ENCODE measurements around the gene GLYR1.
"Not testable (repeated sequence)": the region's sequence is repeated elsewhere in the genome, so short reads cannot be mapped to it uniquely, and the experiment has no call there.

Gene GLYR1

DNA sequence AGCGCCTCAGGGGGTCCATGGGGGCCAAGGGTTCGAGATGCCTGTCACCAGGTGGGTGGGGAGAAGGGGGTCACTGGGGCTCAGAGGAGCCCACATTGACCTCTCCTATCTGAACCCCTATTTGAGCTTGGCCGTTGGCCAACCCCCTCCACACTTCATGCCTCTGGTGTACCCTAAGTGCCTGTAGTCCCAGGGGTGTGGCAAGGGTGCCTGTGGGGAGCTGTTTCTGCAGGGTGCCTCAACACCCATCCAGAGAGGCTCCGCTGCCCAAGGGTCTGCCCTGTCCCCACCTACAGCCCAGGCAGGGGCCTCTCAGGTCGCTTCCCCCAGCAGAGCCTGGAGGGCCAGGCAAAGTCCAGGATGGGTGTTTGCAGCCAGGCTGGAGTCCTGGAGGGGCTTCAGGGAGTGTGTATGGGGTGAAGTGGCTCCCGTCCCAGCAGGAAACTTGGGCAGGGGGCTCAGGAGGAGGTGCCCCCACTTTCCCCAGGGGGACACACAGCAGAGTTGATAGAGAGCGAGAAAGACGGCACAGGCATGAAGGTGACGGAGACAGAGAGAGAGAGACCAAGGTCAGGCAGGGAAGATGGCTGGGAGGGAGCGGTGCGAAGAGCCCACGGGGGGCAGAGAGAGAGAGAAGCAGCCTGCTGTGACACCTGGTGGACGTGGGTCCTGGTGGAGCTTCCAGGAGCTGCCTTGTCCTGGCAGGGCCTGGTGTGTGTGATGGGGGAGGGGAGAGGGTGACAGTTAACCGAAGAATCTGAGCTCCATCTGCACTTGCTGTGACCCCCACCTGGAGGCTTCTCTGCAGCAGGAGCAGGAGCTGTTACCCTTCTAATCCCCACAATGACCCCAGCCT is 59.2 kb downstream of the GLYR1 start, which contains the start of gene SEPTIN12:
Gene SEPTIN12 (minus strand): TSS at position 719 of the 856 bp plus-strand sequence. CDS start 700 bp downstream, at position 19.
- no peak for DNase-seq (ENCODE audit: low spot score)

DNA sequence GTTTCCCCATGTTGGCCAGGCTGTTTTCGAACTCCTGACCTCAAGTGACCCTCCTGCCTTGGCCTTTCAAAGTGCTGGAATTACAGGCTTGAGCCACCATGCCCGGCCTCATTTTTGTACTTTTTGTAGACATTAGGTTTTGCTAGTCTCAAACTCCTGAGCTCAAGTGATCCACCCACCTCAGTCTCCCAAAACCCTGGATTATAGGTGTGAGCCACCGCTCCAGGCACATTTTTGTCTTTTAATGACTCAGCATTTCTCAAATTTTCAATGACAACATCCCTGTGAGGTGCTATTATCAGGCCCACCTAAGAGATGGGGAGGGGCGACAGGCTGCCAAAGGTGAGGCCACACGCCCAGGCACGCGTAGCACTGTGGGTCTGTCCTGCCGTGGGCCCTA is 60.0 kb downstream of the GLYR1 start:
- DNase-seq (ENCODE audit: low spot score), result no peak

DNA sequence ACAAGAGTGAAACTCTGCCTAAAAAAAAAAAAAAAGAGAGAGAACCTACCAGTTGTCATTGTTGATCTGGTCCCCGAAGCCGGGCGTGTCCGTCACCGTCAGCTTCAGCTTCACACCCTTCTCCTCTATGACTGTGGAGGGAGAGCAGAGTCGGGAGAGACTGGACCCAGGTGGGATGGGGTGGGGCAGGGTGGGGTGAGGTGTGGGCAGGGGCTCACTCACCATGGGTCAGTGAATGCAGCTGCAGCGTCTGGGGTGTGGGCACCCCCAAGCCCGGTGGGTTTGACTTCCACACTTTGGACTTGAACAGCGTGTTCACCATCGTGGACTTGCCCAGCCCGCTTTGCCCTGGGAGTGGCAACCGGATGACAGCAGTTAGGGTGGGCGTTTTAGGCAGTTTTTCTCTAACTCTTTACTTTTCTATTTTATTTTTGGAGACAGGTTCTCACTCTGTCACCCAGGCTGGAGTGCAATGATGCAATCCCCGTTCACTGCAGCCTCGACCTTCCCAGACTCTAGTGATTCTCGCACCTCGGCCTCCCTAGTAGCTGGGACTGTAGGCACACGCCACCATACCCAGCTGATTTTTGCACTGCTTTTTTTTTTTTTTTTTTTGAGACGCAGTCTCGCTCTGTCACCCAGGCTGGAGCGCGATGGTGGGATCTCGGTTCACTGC is 61.2 kb downstream of the GLYR1 start:
- no peak for DNase-seq (ENCODE audit: low spot score)

DNA sequence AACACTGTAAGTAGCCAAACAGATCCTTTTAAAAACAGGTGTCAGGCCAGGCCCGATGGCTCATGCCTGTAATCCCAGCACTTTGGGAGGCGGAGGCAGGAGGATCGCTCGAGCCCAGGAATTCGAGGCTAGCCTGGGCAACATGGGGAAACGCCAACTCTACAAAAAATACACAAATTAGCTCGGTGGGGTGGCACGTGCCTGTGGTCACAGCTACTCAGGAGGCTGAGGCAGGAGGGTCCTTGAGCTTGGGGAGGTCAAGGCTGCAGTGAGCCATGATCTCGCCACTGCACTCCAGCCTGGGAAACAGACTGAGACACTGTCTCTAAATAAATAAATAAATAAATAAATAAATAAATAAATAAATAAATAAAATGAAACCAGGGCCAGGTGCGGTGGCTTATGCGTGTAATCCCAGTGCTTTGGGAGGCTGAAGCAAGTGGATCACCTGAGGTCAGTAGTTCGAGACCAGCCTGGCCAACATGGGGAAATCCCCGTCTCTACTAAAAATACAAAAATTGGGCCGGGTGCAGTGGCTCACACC is 62.6 kb downstream of the GLYR1 start:
- not testable (repeated sequence) for DNase-seq (ENCODE audit: low spot score)

DNA sequence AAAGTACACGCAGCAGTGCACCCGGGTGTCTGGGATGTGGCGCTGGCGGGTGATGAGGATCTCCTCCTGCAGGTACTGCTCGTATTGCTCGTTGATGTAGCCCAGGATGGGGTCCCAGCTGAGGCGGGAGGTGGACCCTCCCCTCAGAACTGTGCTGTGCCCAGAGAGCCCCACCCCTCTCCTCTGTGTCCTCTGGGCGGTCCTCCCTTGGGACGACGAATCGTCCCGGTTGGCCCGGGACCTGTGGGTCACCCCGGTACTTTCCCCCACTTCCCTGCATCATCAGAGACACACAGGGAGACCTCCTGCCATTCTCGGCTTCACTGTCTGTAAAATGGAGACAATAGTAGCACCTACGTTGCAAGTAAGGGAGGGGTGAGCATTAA is 63.1 kb downstream of the GLYR1 start:
- no peak for DNase-seq (ENCODE audit: low spot score)

DNA sequence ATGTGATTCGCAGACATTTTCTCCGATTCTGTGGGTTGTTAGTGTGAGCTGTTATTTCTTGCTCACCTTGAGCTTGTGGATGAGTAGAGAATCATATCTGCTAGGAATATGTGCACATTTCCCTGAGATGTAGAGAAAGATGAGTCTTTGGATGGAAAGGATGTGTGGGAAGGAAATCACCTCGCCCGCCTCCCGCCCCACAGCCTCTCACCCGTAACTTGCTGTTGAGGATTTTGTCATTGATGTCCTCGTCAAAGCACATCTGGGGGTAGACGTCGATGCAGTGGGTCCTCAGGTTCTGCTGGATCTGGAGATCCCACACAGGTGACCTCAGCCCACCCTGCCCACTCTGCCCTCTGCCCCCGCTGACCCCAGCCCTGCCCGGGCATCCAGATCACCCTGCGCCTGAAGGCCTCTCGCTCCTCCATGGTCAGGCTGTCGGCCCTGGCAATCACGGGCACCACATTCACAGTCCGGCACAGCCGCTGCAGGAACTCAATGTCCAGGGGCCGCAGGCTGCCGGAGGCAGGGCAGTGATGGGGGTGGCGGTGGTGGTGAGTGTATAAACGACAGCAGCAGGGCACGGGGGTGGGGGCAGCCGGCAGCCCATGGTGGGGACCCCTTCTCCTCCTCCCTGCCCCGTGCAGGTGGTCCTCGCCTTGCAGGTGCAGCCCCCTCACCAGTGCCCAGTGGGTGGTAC is 63.7 kb downstream of the GLYR1 start:
- DNase-seq (ENCODE audit: low spot score), result no peak

DNA sequence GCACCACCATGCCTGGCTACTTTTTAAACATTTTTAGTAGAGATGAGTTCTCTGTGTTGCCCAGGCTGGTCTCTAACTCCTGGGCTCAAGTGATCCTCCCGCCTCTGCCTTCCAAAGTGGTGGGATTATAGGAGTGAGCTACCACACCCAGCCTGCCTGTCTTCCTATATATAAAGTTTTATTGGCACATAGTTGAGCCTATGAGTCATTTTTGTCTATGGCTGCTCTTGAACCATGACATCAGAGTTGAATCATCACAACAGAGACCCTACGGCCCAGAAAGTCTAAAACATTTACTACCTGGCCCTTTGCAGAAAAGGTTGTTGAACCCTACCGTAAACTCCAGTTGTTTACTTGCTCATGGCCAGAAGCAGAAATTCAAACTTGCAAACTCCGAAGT is 66.9 kb downstream of the GLYR1 start:
- DNase-seq (ENCODE audit: low spot score), result no peak

DNA sequence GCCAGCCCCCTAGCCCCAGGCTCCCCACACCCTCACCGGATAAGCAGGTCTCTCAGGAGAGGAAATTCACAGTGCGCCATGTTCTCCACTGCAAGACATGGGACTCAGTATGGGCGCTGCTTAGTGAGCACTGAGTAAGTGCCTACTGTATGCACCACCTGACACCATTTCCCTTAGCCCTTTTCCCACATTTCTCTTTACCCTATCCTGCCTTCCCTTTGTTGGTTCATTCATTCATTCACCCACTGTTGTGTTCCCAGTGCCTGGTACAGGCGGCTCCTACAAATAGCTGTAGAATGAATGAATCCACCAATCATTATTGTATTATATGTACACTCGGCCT is 69.1 kb downstream of the GLYR1 start:
- no peak for DNase-seq (ENCODE audit: low spot score)

DNA sequence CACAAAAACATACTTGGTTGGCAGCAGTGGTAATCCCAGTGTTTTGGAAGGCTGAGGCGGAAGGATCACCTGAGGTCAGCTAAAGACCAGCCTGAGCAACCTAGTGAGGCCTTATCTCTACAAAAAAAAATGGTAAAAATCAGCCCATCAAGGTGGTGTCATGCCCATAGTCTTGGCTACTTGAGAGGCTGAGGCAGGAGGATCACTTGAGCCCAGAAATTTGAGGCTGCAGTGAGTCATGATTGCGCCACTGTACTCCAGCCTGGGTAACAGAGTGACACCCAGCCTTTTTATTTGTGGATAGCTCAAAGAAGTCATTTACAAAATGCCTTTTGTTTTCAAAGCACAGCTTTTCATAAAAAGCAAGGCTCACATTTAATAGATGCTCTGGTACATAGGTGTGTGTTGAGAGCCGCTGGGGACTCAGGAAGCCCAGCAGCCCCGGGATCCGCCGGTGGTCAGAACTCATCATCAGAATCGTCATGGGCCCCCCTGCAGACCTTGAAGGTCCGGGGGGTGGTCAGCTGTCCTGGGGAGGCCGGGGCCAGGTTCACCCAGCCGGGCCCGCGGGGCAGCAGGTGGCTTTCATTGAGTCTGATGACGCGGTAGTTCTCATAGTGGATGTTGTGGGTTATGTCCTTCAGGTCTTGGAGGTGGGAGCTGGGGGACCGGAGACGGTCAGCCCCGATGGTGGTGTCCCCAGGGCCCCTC is 69.6 kb downstream of the GLYR1 start:
- DNase-seq (ENCODE audit: low spot score), result no peak

DNA sequence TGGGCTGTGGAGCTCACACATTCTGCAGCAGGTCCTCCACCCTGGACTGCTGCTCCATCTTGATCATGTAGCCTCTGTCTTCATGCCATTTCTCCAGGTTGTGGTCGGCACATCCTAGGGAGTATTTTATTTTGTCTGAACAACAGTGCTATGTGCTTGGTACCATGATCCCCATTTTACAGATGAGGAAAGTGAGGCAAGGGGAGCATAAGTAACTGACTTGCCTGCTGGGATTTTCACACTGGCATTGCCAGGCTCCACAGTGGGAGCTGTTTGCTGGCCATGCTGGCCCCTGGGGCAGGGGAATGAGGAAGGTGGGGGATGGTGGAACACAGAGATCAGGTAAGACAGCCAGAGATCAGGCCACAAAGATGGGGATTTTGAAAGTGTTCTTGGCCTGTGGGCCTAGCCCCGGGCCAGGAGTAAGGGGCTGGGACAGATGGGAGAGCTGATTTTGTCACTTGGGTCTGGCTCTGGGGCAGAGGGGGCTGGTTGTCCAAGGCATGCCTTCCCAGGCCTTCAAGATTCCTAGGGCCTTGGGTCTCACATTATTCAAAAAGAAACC is 70.9 kb downstream of the GLYR1 start:
- DNase-seq (ENCODE audit: low spot score), result no peak

DNA sequence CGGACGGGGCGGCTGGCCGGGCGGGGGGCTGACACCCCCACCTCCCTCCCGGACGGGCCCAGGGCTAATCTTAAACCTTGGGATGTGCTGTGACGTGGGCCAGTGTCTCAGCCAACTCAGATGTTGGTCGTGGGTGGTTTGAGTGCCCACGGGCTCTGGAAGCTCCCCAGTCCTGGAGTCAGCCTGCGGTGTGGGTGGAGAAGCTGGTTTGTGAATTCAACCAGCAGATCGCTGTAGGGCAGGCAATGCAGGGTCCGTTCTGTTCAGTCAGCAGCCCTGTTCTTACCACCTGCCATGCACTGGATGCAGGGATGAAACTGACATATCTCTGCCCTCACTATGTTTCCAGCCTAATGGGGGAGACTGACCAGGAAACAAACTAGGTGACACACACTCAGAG is 72.1 kb downstream of the GLYR1 start:
- DNase-seq (ENCODE audit: low spot score), result no peak

DNA sequence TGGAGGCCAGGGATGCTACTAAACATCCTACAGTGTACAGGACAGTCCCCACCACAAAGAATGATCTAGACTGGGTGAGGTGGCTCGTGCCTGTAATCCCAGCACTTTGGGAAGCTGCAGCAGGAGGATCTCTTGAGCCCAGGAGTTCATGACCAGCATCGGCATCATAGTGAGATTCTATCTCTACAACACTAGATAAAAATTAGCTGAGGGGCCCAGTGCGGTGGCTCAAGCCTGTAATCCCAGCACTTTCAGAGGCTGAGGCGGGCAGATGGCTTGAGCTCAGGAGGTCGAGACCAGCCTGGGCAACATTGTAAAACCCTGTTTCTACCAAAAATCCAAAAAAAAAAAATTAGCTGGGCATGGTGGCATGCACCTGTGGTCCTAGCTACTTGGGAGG is 74.7 kb downstream of the GLYR1 start:
- DNase-seq (ENCODE audit: low spot score), result no peak

DNA sequence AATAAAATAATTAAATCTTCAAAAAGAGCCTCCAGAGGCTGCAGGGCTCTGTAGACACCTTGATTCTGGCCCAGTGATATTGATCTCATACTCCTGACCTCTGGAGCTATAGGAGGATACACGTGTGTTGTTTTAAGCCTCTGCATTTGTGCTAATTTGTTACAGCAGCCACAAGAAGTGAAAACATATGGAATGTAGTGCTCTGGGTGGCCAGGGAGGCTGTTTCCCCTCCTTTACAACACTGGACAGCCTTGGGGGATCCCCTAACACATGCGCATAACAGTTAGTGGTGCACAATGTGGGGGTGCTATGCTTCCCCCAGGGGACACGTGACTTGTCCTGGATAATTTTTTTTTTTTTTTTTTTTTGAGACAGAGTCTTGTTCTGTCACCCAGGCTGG is 75.4 kb downstream of the GLYR1 start:
- DNase-seq (ENCODE audit: low spot score), result no peak

DNA sequence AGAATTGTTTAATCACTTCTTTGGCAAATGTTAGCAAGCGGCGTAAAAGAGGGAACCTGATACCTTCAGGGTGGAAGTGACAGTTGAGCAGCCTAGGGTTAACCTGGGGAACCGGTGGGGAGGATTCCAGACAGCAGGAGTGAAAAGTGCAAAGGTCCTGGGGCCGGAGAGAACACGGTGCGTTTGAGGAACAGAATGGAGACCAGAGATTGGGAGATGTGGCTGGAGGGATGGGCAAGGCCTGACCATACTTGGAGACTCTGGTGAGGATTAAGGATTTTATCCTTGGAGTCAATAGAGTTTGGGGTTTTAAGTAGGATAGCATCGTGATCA is 77.8 kb downstream of the GLYR1 start:
- no peak for DNase-seq (ENCODE audit: low spot score)

DNA sequence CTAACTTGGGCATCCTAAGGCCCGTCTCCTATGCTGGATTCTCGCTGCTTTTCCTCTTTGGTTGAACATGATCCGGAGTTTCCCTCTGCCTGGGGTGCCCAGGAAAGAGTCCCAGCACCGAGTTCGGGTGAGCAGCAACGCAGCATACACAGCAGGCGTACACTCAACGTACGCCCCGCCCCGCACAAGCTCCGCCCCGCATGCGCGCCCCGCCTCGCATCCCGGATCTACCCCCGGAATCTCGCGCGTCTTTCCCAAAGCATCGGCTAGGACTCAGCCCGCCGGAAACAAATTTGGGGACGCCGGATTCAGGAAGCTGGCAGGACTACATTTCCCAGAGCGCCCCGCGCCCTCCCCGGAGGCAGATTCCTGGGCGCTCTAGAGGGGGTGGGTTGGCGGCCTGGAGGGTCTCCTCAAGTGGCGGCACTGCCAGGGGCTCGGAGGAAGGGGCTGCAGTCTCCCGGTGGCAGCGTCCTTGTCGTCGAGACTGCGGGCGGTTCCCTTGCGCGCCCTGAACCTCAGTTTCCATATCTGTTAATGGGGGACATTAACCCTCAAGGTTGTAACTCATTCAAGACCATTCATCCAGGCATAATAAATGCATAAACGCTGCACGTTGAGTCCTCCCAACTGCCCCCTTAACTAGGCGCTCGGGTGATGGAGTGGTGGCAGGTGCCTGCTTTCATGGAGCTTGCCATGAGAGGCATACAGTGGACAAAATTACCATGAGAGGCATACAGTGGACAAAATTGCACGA is 78.4 kb downstream of the GLYR1 start:
- peak; percentile 98 for DNase-seq (ENCODE audit: low spot score)

DNA sequence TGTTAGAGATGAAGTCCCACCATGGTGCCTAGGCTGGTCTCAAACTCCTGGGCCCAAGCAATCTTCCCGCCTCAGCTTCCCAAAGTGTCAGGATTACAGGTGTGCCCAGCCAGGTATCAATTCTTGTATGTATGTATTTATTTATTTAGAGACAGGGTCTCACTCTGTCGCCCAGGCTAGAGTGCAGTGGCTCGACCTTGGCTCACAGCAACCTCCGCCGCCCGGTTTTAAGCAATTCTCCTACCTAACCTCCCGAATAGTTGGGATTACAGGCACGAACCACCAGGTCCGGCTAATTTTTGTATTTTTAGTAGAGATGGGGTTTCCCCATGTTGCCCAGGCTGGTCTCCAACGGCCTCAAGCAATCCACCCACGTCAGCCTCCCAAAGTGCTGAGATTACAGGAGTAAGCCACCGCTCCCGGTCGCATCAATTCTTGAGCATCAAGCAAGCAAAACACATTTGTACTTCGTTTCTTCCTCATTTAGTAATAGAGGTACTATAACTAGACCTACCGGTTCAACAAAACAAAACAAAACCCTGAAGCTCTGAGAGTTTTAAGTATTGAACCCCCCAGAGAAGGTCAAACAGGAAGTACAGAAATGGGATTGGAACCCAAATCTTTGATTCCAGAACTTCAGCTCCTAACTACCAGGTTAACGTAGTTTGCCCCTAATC is 79.1 kb downstream of the GLYR1 start:
- DNase-seq (ENCODE audit: low spot score), result no peak

DNA sequence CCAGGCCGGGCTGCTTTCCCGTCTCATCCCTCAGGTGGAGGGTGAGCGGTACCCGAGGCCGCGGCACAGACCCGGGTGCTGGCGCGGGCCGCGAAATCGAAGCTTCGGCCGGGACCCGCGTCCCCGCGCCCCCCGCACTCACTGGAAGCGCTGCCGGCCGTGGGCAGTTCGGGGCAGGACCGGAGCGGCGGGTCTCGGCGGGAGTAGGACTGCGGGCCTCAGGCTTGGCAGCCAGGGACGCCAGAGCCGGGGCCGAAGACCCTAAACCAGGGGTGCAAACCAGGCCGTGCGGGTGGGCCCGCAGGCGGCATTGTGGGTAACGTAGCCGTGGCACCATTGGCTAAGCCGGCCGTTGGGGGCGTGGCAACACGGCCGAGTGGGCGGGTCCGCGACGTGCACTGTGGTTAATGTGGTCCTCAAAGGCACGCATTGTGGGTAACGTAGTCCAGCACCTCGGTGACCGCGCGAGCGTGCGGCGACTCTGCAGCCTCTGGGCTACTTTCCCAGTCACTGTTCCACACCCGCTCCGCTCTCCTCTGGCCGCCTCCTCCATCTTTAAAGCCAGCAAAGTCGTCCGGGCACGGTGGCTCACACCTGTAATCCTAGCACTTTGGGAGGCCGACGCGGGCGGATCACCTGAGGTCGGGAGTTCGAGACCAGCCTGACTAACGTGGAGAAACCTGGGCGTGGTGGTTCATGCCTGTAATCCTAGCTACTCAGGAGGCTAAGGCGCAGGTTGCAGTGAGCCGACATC is 80.0 kb downstream of the GLYR1 start, which contains the start of gene ZNF500:
Gene ZNF500 (minus strand): TSS at position 288 of the 754 bp plus-strand sequence. CDS start 1,184 bp downstream, outside the sequence.
- DNase-seq (ENCODE audit: low spot score), result peak; percentile 95

DNA sequence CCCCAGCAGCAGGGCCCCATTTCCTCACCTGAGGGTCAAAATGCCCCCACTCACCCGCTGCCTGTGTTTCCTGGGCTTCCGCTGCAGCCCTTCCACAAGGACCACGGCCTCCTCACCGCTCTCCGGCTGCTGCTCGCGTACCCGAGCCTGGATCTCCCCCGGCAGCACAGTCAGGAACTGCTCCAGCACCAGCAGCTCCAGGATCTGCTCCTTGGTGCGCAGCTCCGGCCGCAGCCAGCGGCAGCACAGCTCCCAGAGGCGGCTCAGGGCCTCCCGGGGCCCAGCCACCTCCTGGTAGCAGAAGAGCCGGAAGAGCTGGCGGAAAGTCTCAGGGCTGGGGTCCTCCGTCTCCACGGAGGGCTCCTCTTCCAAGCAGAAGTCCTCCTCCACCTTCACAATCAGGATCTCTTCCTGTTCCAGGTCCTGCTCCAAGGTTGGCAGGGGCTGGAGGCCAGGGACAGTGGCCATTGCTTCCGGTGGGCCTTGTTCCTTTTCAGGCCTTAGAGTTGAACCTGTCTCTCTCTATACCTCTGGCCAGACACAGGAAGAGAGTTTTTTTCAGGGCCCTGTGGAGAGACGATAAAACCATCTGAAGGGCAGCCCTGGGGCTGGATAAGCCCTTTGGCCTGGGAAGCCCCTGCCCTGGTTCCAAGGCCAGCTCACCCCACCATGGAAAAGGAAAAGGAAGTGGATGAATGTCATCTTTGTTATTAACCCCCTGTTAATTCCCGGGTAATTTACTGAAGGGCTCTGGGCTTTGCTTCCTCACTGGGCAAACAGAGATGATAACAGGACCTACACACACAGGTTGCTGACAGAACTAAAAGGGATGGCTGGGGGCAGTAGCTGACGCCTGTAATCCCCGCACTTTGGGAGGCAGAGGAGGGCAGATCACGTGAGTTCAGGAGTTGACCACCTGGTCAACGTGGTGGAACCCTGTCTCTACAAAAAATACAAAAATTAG is 81.3 kb downstream of the GLYR1 start:
- no peak for DNase-seq (ENCODE audit: low spot score)

All from putamen (tissue), 1 donor.